Peyer's patch (tissue), 4 donors: ENCODE results near the gene UCP3. TPM values are rescaled to one million over a fixed set of nuclear protein-coding genes. Genes with fewer than 3 reads are reported as not detected.
A peak's percentile ranks its signal among the peaks of the same experiment; 100 is the strongest.

ENCODE experiments used
- DNase-seq, 3 donors: peaks; one replicate each; pipeline ENCODE4 v3.0.0-alpha.2; 2017 to 2019
- H3K27ac ChIP-seq, 4 donors: fragments of 200-600 bp; sonication (generic); one replicate each; pipeline ENCODE4 v1.5.1; 2016 to 2019
- H3K27me3 ChIP-seq, 2 donors: fragments of 200-600 bp; sonication (generic); one replicate each; pipeline ENCODE4 v1.5.1; 2019
- H3K36me3 ChIP-seq, 3 donors: fragments of 200-600 bp; sonication (generic); one replicate each; pipeline ENCODE4 v1.5.1; 2016 to 2019
- H3K4me1 ChIP-seq, 4 donors: fragments of 200-600 bp; sonication (generic); one replicate each; pipeline ENCODE4 v1.5.1; 2016 to 2019
- H3K4me3 ChIP-seq, 4 donors: fragments of 200-600 bp; sonication (generic); 1 replicate in 3 of 4; 2 replicates in 1 of 4; pipeline ENCODE4 v1.5.1; 2016 to 2019; ENCODE audit warnings: mild to moderate bottlenecking in 1 of 4
- H3K9me3 ChIP-seq, 4 donors: fragments of 200-600 bp; sonication (generic); one replicate each; pipeline ENCODE4 v1.5.1; 2016 to 2019; ENCODE audit warnings: mild to moderate bottlenecking in 1 of 4
- CTCF ChIP-seq, 6 experiments: fragments of 450-650 bp in 4 of 6; fragments of 200-600 bp in 2 of 6; sonication (generic) in 1 of 6; IDR thresholded peaks; one replicate each; pipeline ENCODE4 v1.5.1; 2017 to 2019; ENCODE audit warnings: antibody characterized with exemption in 6 of 6, mild to moderate bottlenecking in 3 of 6, moderate library complexity in 1 of 6
- POLR2A ChIP-seq, 2 donors: fragments of 450-650 bp; IDR thresholded peaks; one replicate each; pipeline ENCODE4 v1.5.1; 2017; ENCODE audit warnings: antibody characterized with exemption in 2 of 2, mild to moderate bottlenecking in 2 of 2, moderate library complexity in 2 of 2
- total RNA-seq, 4 donors: library from RNA; depleted of rRNA; stranded (reverse); fragments of >200 nt; gene quantifications; one replicate each; pipeline ENCODE4 v1.1.0, GENCODE V29; 2016

UCP3 gene
- 1 to 10 TPM in 3 of 4 donors, under 1 TPM in 1; 0.76 to 3.4 (median 2.2) TPM for total RNA-seq

GRCh38 chr11:74008373-74009229, at the start of gene UCP3:
UCP3 (minus strand) TSS chr11:74009085; CDS start chr11:74007042, 2,043 bp downstream.
- Histone ChIP-seq H3K27me3 (no peaks in the 10 kb centered on the region), H3K27ac (no peak within 1 kb of the TSS), H3K4me3 (no peak within 1 kb of the TSS), H3K36me3 (no peaks in the 10 kb centered on the region), H3K9me3 (no peaks in the 10 kb centered on the region), H3K4me1 (peaks cover 0 to 16% (median 10%) of the 10 kb centered on the region in 4 donors)
- DNase-seq: peak in 1 of 3 donors; percentile 40
- no peak for TF ChIP-seq POLR2A (IDR thresholded peaks at IDR 0.05)
- no peak for TF ChIP-seq CTCF (IDR thresholded peaks at IDR 0.05)

GRCh38 chr11:74057249-74058151, 48.6 kb upstream of the UCP3 start:
- DNase-seq: no peak
- Histone ChIP-seq H3K36me3 (peaks cover 0 to 6% (median 0%) of the 10 kb centered on the region in 3 donors), H3K4me1 (no peaks in the 10 kb centered on the region), H3K9me3 (no peaks in the 10 kb centered on the region), H3K27ac (no peak overlapping the region), H3K4me3 (no peak overlapping the region), H3K27me3 (no peaks in the 10 kb centered on the region)
- TF ChIP-seq CTCF (IDR thresholded peaks at IDR 0.05): no peak
- TF ChIP-seq POLR2A (IDR thresholded peaks at IDR 0.05): no peak

- Histone ChIP-seq H3K4me1 (no peaks in the 10 kb centered on the region), H3K9me3 (no peaks in the 10 kb centered on the region), H3K27ac (no peak overlapping the region), H3K4me3 (no peak overlapping the region), H3K36me3 (peaks cover 0 to 6% (median 0%) of the 10 kb centered on the region in 3 donors), H3K27me3 (no peaks in the 10 kb centered on the region)
- TF ChIP-seq CTCF (IDR thresholded peaks at IDR 0.05) (no peak), POLR2A (IDR thresholded peaks at IDR 0.05) (no peak)
- no peak for DNase-seq
Observed at GRCh38 chr11:74055938-74056337, 47.1 kb upstream of the UCP3 start.

- H3K36me3 ChIP-seq: peaks cover 0 to 45% (median 0%) of the 10 kb centered on the region in 3 donors
- no peak for DNase-seq
Observed at GRCh38 chr11:74050465-74050864, 41.6 kb upstream of the UCP3 start.

More at GRCh38 chr11:74050465-74050864, 41.6 kb upstream of the UCP3 start:
- Histone ChIP-seq H3K27ac (no peak overlapping the region), H3K4me3 (no peak overlapping the region), H3K4me1 (no peaks in the 10 kb centered on the region), H3K27me3 (no peaks in the 10 kb centered on the region), H3K9me3 (no peaks in the 10 kb centered on the region)
- TF ChIP-seq POLR2A (IDR thresholded peaks at IDR 0.05): no peak
- TF ChIP-seq CTCF (IDR thresholded peaks at IDR 0.05): no peak
